Measurements from ENCODE around the gene SLAMF1. TPM values are rescaled to one million over a fixed set of nuclear protein-coding genes. Genes with fewer than 3 reads are reported as not detected.

SLAMF1 gene
- total RNA-seq, 4 donors from 2014 or later, result 0.57 to 5.0 (median 0.95) TPM

- Histone ChIP-seq H3K27ac (replicated peaks in 1 of 4) (no peak overlapping the region), H3K4me3 (no peak overlapping the region), H3K27me3 (peaks cover 0 to 12% (median 0%) of the 10 kb centered on the region in 4 donors), H3K4me1 (peaks cover 0 to 7% (median 2%) of the 10 kb centered on the region in 4 donors), H3K36me3 (no peaks in the 10 kb centered on the region), H3K9me3 (peaks cover 0 to 12% (median 7%) of the 10 kb centered on the region in 4 donors)
- TF ChIP-seq EP300 (IDR thresholded peaks at IDR 0.05), result no peak
- no peak for TF ChIP-seq POLR2AphosphoS5 (IDR thresholded peaks at IDR 0.05)
- WGBS, result 80% methylated on average over 4 of the region's 4 CpGs
- intact Hi-C loops (cut with DNase I), result no loop called here
- DNase-seq (ENCODE audit: extremely low spot score), result no peak
Measured at GRCh38 chr1:160670701-160671100, 23.9 kb upstream of the SLAMF1 start.

GRCh38 chr1:160669802-160670201 lies 23.0 kb upstream of the SLAMF1 start:
- WGBS, result 95% methylated on average over 20 of the region's 20 CpGs
- intact Hi-C loops (cut with DNase I), result no loop called here
- no peak for DNase-seq (ENCODE audit: extremely low spot score)
- Histone ChIP-seq H3K9me3 (peaks cover 0 to 12% (median 7%) of the 10 kb centered on the region in 4 donors), H3K27ac (replicated peaks in 1 of 4) (no peak overlapping the region), H3K27me3 (peaks cover 0 to 8% (median 0%) of the 10 kb centered on the region in 4 donors), H3K4me3 (no peak overlapping the region), H3K36me3 (no peaks in the 10 kb centered on the region), H3K4me1 (peaks cover 0 to 7% (median 2%) of the 10 kb centered on the region in 4 donors)
- TF ChIP-seq POLR2A (IDR thresholded peaks at IDR 0.05; ENCODE audit: low read depth) (no peak), POLR2AphosphoS5 (IDR thresholded peaks at IDR 0.05) (no peak), CTCF (IDR thresholded peaks at IDR 0.05) (no peak), EP300 (IDR thresholded peaks at IDR 0.05) (no peak)

GRCh38 chr1:160669276-160669675 lies 22.4 kb upstream of the SLAMF1 start:
- Histone ChIP-seq H3K27ac (replicated peaks in 1 of 4) (no peak overlapping the region), H3K9me3 (peaks cover 0 to 12% (median 7%) of the 10 kb centered on the region in 4 donors), H3K4me1 (peaks cover 0 to 7% (median 2%) of the 10 kb centered on the region in 4 donors), H3K4me3 (no peak overlapping the region), H3K36me3 (no peaks in the 10 kb centered on the region), H3K27me3 (peaks cover 0 to 4% (median 0%) of the 10 kb centered on the region in 4 donors)
- TF ChIP-seq EP300 (IDR thresholded peaks at IDR 0.05) (no peak), CTCF (IDR thresholded peaks at IDR 0.05) (no peak), POLR2AphosphoS5 (IDR thresholded peaks at IDR 0.05) (no peak), POLR2A (IDR thresholded peaks at IDR 0.05; ENCODE audit: low read depth) (no peak)
- DNase-seq (ENCODE audit: extremely low spot score), result no peak
- intact Hi-C loops (cut with DNase I), result no loop called here

- intact Hi-C loops (cut with DNase I), result no loop called here
- Histone ChIP-seq H3K27ac (replicated peaks in 1 of 4) (no peak overlapping the region), H3K9me3 (peaks cover 0 to 12% (median 7%) of the 10 kb centered on the region in 4 donors), H3K27me3 (peaks cover 0 to 3% (median 0%) of the 10 kb centered on the region in 4 donors), H3K36me3 (no peaks in the 10 kb centered on the region), H3K4me3 (no peak overlapping the region), H3K4me1 (peaks cover 0 to 7% (median 2%) of the 10 kb centered on the region in 4 donors)
- TF ChIP-seq EP300 (IDR thresholded peaks at IDR 0.05) (no peak), POLR2AphosphoS5 (IDR thresholded peaks at IDR 0.05) (no peak), POLR2A (IDR thresholded peaks at IDR 0.05; ENCODE audit: low read depth) (no peak), CTCF (IDR thresholded peaks at IDR 0.05) (no peak)
- whole genome bisulfite sequencing, result 87% methylated on average over 2 of the region's 2 CpGs
- no peak for DNase-seq (ENCODE audit: extremely low spot score)
Measured at GRCh38 chr1:160667896-160668295, 21.1 kb upstream of the SLAMF1 start.

GRCh38 chr1:160666079-160666442 lies 19.2 kb upstream of the SLAMF1 start:
- Histone ChIP-seq H3K4me1 (peaks cover 0 to 7% (median 2%) of the 10 kb centered on the region in 4 donors), H3K36me3 (no peaks in the 10 kb centered on the region), H3K27ac (replicated peaks in 1 of 4) (peak overlapping the region in 3 of 4 donors; percentile 4 to 67 (median 19)), H3K27me3 (peaks cover 0 to 3% (median 0%) of the 10 kb centered on the region in 4 donors), H3K4me3 (no peak overlapping the region), H3K9me3 (peaks cover 0 to 12% (median 7%) of the 10 kb centered on the region in 4 donors)
- intact Hi-C loops (cut with DNase I), result no loop called here
- TF ChIP-seq CTCF (IDR thresholded peaks at IDR 0.05) (no peak), POLR2AphosphoS5 (IDR thresholded peaks at IDR 0.05) (no peak), EP300 (IDR thresholded peaks at IDR 0.05) (no peak), POLR2A (IDR thresholded peaks at IDR 0.05; ENCODE audit: low read depth) (no peak)
- DNase-seq (ENCODE audit: extremely low spot score), result no peak
- WGBS, result 54% methylated on average over 3 of the region's 3 CpGs
